GM18951 (cell line): Measurements from ENCODE around the gene PPP1R12B.
"Not testable (repeated sequence)": the region's sequence is repeated elsewhere in the genome, so short reads cannot be mapped to it uniquely, and the experiment has no call there.

ENCODE experiments used
- POLR2A ChIP-seq: IDR thresholded peaks from 4 replicates; pipeline ENCODE4 v1.6.1; 2011; ENCODE audit warnings: mild to moderate bottlenecking; ENCODE audit not compliant: insufficient read length, insufficient read depth; ENCODE audit errors: extremely low read depth
- in situ Hi-C: fragments of 300-500 bp; cut with MboI; formaldehyde crosslinking; loops from one replicate; pipeline ENCODE4 v1.12.0; 2022; ENCODE audit warnings: low sequenced_read_pairs, mixed read lengths, inconsistent platforms; ENCODE audit not compliant: unreplicated experiment

The PPP1R12B gene

GRCh38 chr1:202468695-202469094, 120.2 kb downstream of the PPP1R12B start:
- in situ Hi-C loops: loop anchor here (25.0 kb wide), 1 partner anchor 244 kb away; the partner anchor contains the start of gene SYT2

- in situ Hi-C loops: loop anchor here (25.0 kb wide), 1 partner anchor 243 kb away; the partner anchor contains the start of gene SYT2
Measured at GRCh38 chr1:202469123-202469522, 120.6 kb downstream of the PPP1R12B start.

GRCh38 chr1:202471246-202471645, 122.7 kb downstream of the PPP1R12B start:
- in situ Hi-C loops: loop anchor here (25.0 kb wide), 1 partner anchor 241 kb away; the partner anchor contains the start of gene SYT2
- no peak for TF ChIP-seq POLR2A

- in situ Hi-C loops: loop anchor here (25.0 kb wide), 1 partner anchor 240 kb away; the partner anchor contains the start of gene SYT2
Measured at GRCh38 chr1:202472347-202473124, 124.0 kb downstream of the PPP1R12B start.

- in situ Hi-C loops: loop anchor here (25.0 kb wide), 1 partner anchor 239 kb away; the partner anchor contains the start of gene SYT2
Measured at GRCh38 chr1:202473266-202474045, 125.0 kb downstream of the PPP1R12B start.

- in situ Hi-C loops: not testable (repeated sequence)
Measured at GRCh38 chr1:202479661-202480060, 131.2 kb downstream of the PPP1R12B start.

- in situ Hi-C loops: not testable (repeated sequence)
Measured at GRCh38 chr1:202480640-202481039, 132.1 kb downstream of the PPP1R12B start.

- in situ Hi-C loops: not testable (repeated sequence)
Measured at GRCh38 chr1:202483362-202483761, 134.9 kb downstream of the PPP1R12B start.

- in situ Hi-C loops: not testable (repeated sequence)
Measured at GRCh38 chr1:202484032-202484431, 135.5 kb downstream of the PPP1R12B start.

- in situ Hi-C loops: not testable (repeated sequence)
Measured at GRCh38 chr1:202484820-202485219, 136.3 kb downstream of the PPP1R12B start.

GRCh38 chr1:202488178-202488649, 139.7 kb downstream of the PPP1R12B start:
- in situ Hi-C loops: not testable (repeated sequence)

GRCh38 chr1:202489101-202489500, 140.6 kb downstream of the PPP1R12B start:
- in situ Hi-C loops: not testable (repeated sequence)

GRCh38 chr1:202493112-202493511, 144.6 kb downstream of the PPP1R12B start:
- in situ Hi-C loops: not testable (repeated sequence)

- no peak for TF ChIP-seq POLR2A
- in situ Hi-C loops: no loop called here
Measured at GRCh38 chr1:202498542-202498941, 150.0 kb downstream of the PPP1R12B start.

- in situ Hi-C loops: loop anchor here (5.0 kb wide), 1 partner anchor 72 kb away; no protein-coding TSS in a partner anchor
Measured at GRCh38 chr1:202499997-202500396, 151.5 kb downstream of the PPP1R12B start.
